22Rv1 (cell line): ENCODE data around the gene GDPD5.
A peak's percentile ranks its signal among the peaks of the same experiment; 100 is the strongest.

Experiments
- H3K27ac ChIP-seq: fragments of 450-650 bp; 2 replicates; pipeline ENCODE4 v1.5.1; 2017
- CTCF ChIP-seq: fragments of 450-650 bp; IDR thresholded peaks from 2 replicates; pipeline ENCODE4 v1.5.1; 2017; ENCODE audit warnings: mild to moderate bottlenecking
- ZFX ChIP-seq: fragments of 450-650 bp; IDR thresholded peaks from 2 replicates; pipeline ENCODE4 v1.6.1; 2017; ENCODE audit warnings: antibody characterized with exemption, borderline replicate concordance

The GDPD5 gene

GRCh38 chr11:75403983-75404658, 121.6 kb downstream of the GDPD5 start:
- no peak overlapping the region for H3K27ac ChIP-seq

GRCh38 chr11:75403037-75403436, 122.7 kb downstream of the GDPD5 start:
- TF ChIP-seq ZFX (no peak), CTCF (no peak)
- H3K27ac ChIP-seq = 0 out of 2 replicates have a peak overlapping the region, but pooled peaks have one; percentile 19

More at GRCh38 chr11:75403983-75404658, 121.6 kb downstream of the GDPD5 start:
- TF ChIP-seq ZFX (no peak), CTCF (no peak)

- 0 out of 2 replicates have a peak overlapping the region, but pooled peaks have one; percentile 85 for H3K27ac ChIP-seq
- TF ChIP-seq ZFX (no peak), CTCF (no peak)
Measured at GRCh38 chr11:75402002-75402773, 123.6 kb downstream of the GDPD5 start.

- peak overlapping the region; percentile 85 for H3K27ac ChIP-seq
- no peak for TF ChIP-seq ZFX
- no peak for TF ChIP-seq CTCF
Measured at GRCh38 chr11:75400146-75400865, 125.4 kb downstream of the GDPD5 start.

GRCh38 chr11:75399344-75400145, 126.2 kb downstream of the GDPD5 start, which contains the start of gene RPS3:
RPS3 (plus strand) TSS chr11:75399518; CDS start chr11:75399548, 30 bp downstream.
- H3K27ac ChIP-seq = peak within 1 kb of the TSS; percentile 85
- TF ChIP-seq CTCF (peak; percentile 19; the same call in 1 of the 2 replicates), ZFX (no peak)

- no peak for TF ChIP-seq ZFX
- no peak overlapping the region for H3K27ac ChIP-seq
Measured at GRCh38 chr11:75398906-75399305, 126.8 kb downstream of the GDPD5 start.

GRCh38 chr11:75394085-75394840, 131.5 kb downstream of the GDPD5 start:
- TF ChIP-seq ZFX = no peak
- no peak for TF ChIP-seq CTCF
- H3K27ac ChIP-seq = no peak overlapping the region
